ENCODE results near the gene SCN5A. TPM values are rescaled to one million over a fixed set of nuclear protein-coding genes. Genes with fewer than 3 reads are reported as not detected.

Gene SCN5A
- total and polyA plus RNA-seq, 2 experiments from 2014 or later = 10.2 to 10.6 TPM

- no peak overlapping the region for H2AFZ ChIP-seq
- no peaks in the 10 kb centered on the region for H3K27me3 ChIP-seq (ENCODE audit: insufficient read depth)
- H3K4me2 ChIP-seq = no peak overlapping the region
- no peaks in the 10 kb centered on the region for H3K9me2 ChIP-seq (ENCODE audit: insufficient read depth)
- no peak overlapping the region for H3K4me3 Mint-ChIP-seq
- no peaks in the 10 kb centered on the region for H4K20me1 ChIP-seq (replicated peaks; ENCODE audit: insufficient read depth)
- no peak overlapping the region for H3K27ac ChIP-seq (ENCODE audit: low read depth)
- ATAC-seq (peak; percentile 83), DNase-seq (ENCODE audit: low spot score) (peak; percentile 89)
- TF ChIP-seq CREB1 (CRISPR knock-in tag; IDR thresholded peaks at IDR 0.05; ENCODE audit: low read depth) = no peak
- TF ChIP-seq CTCF (conservative IDR thresholded peaks at IDR 0.05; ENCODE audit: low read depth in 2 of 2) = peak; percentile 84 to 96
- H3K79me2 ChIP-seq (replicated peaks; ENCODE audit: insufficient read depth) = no peaks in the 10 kb centered on the region
- H3F3A ChIP-seq (replicated peaks; ENCODE audit: low read depth) = no peaks in the 10 kb centered on the region
- no peaks in the 10 kb centered on the region for H3K4me1 ChIP-seq (ENCODE audit: insufficient read depth)
- no peak overlapping the region for H3K27ac Mint-ChIP-seq
- H3K9me3 Mint-ChIP-seq = no peaks in the 10 kb centered on the region
- peaks cover 4% of the 10 kb centered on the region for H3K27me3 Mint-ChIP-seq (ENCODE audit: insufficient read depth, low read depth, poor library complexity)
- H3K4me3 ChIP-seq = no peak overlapping the region
- H3K4me1 Mint-ChIP-seq = peaks cover 26% of the 10 kb centered on the region
- no peaks in the 10 kb centered on the region for H3K36me3 ChIP-seq (ENCODE audit: insufficient read depth)
- no peaks in the 10 kb centered on the region; the same call in 2 of the 3 replicates for H3K36me3 Mint-ChIP-seq (ENCODE audit: low read depth)
These were observed 21.5 kb downstream of the SCN5A start for GRCh38 chr3:38627956-38628355.

GRCh38 chr3:38626171-38626570, 23.3 kb downstream of the SCN5A start:
- H3K4me3 ChIP-seq = no peak overlapping the region
- DNase-seq (ENCODE audit: low spot score) = no peak
- no peaks in the 10 kb centered on the region for H3K36me3 ChIP-seq (ENCODE audit: insufficient read depth)
- no peaks in the 10 kb centered on the region for H3K9me2 ChIP-seq (ENCODE audit: insufficient read depth)
- no peaks in the 10 kb centered on the region for H3K4me1 ChIP-seq (ENCODE audit: insufficient read depth)
- no peak overlapping the region for H2AFZ ChIP-seq
- H3K4me3 Mint-ChIP-seq = no peak overlapping the region
- H3K9me3 Mint-ChIP-seq = no peaks in the 10 kb centered on the region
- H3K4me2 ChIP-seq = no peak overlapping the region
- H3K4me1 Mint-ChIP-seq = peaks cover 27% of the 10 kb centered on the region
- H3K36me3 Mint-ChIP-seq (ENCODE audit: low read depth) = no peaks in the 10 kb centered on the region; the same call in 2 of the 3 replicates
- no peaks in the 10 kb centered on the region for H3K27me3 ChIP-seq (ENCODE audit: insufficient read depth)
- no peak overlapping the region for H3K27ac ChIP-seq (ENCODE audit: low read depth)
- H3K27ac Mint-ChIP-seq = no peak overlapping the region
- H3F3A ChIP-seq (replicated peaks; ENCODE audit: low read depth) = no peaks in the 10 kb centered on the region
- no peaks in the 10 kb centered on the region for H3K79me2 ChIP-seq (replicated peaks; ENCODE audit: insufficient read depth)
- peaks cover 5% of the 10 kb centered on the region for H3K27me3 Mint-ChIP-seq (ENCODE audit: insufficient read depth, low read depth, poor library complexity)
- no peaks in the 10 kb centered on the region for H4K20me1 ChIP-seq (replicated peaks; ENCODE audit: insufficient read depth)
- ATAC-seq = no peak
- TF ChIP-seq ETS1 (IDR thresholded peaks at IDR 0.05) (no peak), ZNF331 (CRISPR knock-in tag; IDR thresholded peaks at IDR 0.05; ENCODE audit: low read depth) (no peak), JUNB (IDR thresholded peaks at IDR 0.05; ENCODE audit: unreplicated experiment) (no peak), CTCF (conservative IDR thresholded peaks at IDR 0.05; ENCODE audit: low read depth in 2 of 2) (no peak), EZH2 (IDR thresholded peaks at IDR 0.05; ENCODE audit: low read depth, unreplicated experiment) (no peak), NANOG (IDR thresholded peaks at IDR 0.05; ENCODE audit: borderline replicate concordance) (no peak), ZNF462 (CRISPR knock-in tag; IDR thresholded peaks at IDR 0.05) (no peak), ZNF114 (CRISPR knock-in tag; IDR thresholded peaks at IDR 0.05) (no peak), EZH2phosphoT487 (IDR thresholded peaks at IDR 0.05; ENCODE audit: unreplicated experiment) (no peak), CREB1 (CRISPR knock-in tag; IDR thresholded peaks at IDR 0.05; ENCODE audit: low read depth) (no peak)
